Measurements from ENCODE around the gene CTDSP2. TPM values are rescaled to one million over a fixed set of nuclear protein-coding genes. Genes with fewer than 3 reads are reported as not detected.

CTDSP2 gene
- polyA plus RNA-seq, 1 donor from 2014 or later, result 44.6 TPM

GRCh38 chr12:57771873-57772428 is 74.6 kb downstream of the CTDSP2 start, which contains the start of gene METTL1:
METTL1 (minus strand) TSS chr12:57772105; CDS start chr12:57772083, 22 bp downstream.
- H3K36me3 Mint-ChIP-seq, result peaks cover 7% of the 10 kb centered on the region
- peak within 1 kb of the TSS; percentile 97 to 100 (median 99) for H3K4me3 Mint-ChIP-seq
- H3K4me1 Mint-ChIP-seq, result peaks cover 7 to 15% (median 10%) of the 10 kb centered on the region in 3 donors
- peak within 1 kb of the TSS; percentile 94 to 97 (median 96) for H3K27ac Mint-ChIP-seq
- H3K27me3 Mint-ChIP-seq, result peaks cover 3% of the 10 kb centered on the region
- H3K9me3 Mint-ChIP-seq, result no peaks in the 10 kb centered on the region

- peak overlapping the region; percentile 94 to 97 (median 96) for H3K27ac Mint-ChIP-seq
- peak overlapping the region; percentile 97 to 100 (median 99) for H3K4me3 Mint-ChIP-seq
- H3K27me3 Mint-ChIP-seq, result peaks cover 8% of the 10 kb centered on the region
- peaks cover 12 to 19% (median 14%) of the 10 kb centered on the region in 3 donors for H3K4me1 Mint-ChIP-seq
- no peaks in the 10 kb centered on the region for H3K9me3 Mint-ChIP-seq
- H3K36me3 Mint-ChIP-seq, result peaks cover 7% of the 10 kb centered on the region
Observed at GRCh38 chr12:57771236-57771872, 75.2 kb downstream of the CTDSP2 start.

GRCh38 chr12:57770734-57771133 is 75.8 kb downstream of the CTDSP2 start:
- H3K4me1 Mint-ChIP-seq, result peaks cover 15 to 18% (median 17%) of the 10 kb centered on the region in 3 donors
- peak overlapping the region in 1 of 3 donors; percentile 97 for H3K27ac Mint-ChIP-seq
- H3K36me3 Mint-ChIP-seq, result peaks cover 5% of the 10 kb centered on the region
- H3K9me3 Mint-ChIP-seq, result no peaks in the 10 kb centered on the region
- peak overlapping the region; percentile 37 to 86 (median 70) for H3K4me3 Mint-ChIP-seq
- H3K27me3 Mint-ChIP-seq, result peaks cover 12% of the 10 kb centered on the region

Other genes with a start within 250 kb of the CTDSP2 start
- gene DTX3, start 241.9 kb downstream of the CTDSP2 start, polyA plus RNA-seq, result 0.91 TPM
- gene ARHGEF25, start 235.3 kb downstream of the CTDSP2 start, polyA plus RNA-seq, result not detected
- not detected for gene B4GALNT1, start 213.5 kb downstream of the CTDSP2 start, polyA plus RNA-seq
- 70.4 TPM for gene OS9, start 152.6 kb downstream of the CTDSP2 start, polyA plus RNA-seq
- 4.1 TPM for gene AGAP2, start 108.0 kb downstream of the CTDSP2 start, polyA plus RNA-seq
- gene TSPAN31, start 101.7 kb downstream of the CTDSP2 start, polyA plus RNA-seq, result 52.8 TPM
- gene CDK4, start 94.4 kb downstream of the CTDSP2 start, polyA plus RNA-seq, result 77.4 TPM
- gene MARCHF9, start 91.6 kb downstream of the CTDSP2 start, polyA plus RNA-seq, result 11.9 TPM
- gene CYP27B1, start 79.7 kb downstream of the CTDSP2 start, polyA plus RNA-seq, result 0.09 TPM
- 15.9 TPM for gene METTL1, start 74.6 kb downstream of the CTDSP2 start, polyA plus RNA-seq
- 1.5 TPM for gene EEF1AKMT3, start 74.1 kb downstream of the CTDSP2 start, polyA plus RNA-seq
- gene TSFM, start 63.9 kb downstream of the CTDSP2 start, polyA plus RNA-seq, result 27.1 TPM
- 0.19 TPM for gene AVIL, start 28.0 kb downstream of the CTDSP2 start, polyA plus RNA-seq
- 18.3 TPM for gene ATP23, start 94.8 kb upstream of the CTDSP2 start, polyA plus RNA-seq

All from IgD-negative memory B cell (primary cell).